H1 (cell line): Measurements from ENCODE around the gene WDR26.

ENCODE experiments used
- CTCF ChIP-seq, 3 experiments: IDR thresholded peaks; 1 replicate in 2 of 3; 2 replicates in 1 of 3; pipeline versions ENCODE4 v1.5.1 to v1.6.1; 2011; ENCODE audit warnings: low read length in 3 of 3, mild to moderate bottlenecking in 3 of 3, inconsistent platforms in 2 of 3, low read depth in 1 of 3, moderate library complexity in 1 of 3; ENCODE audit not compliant: insufficient read depth in 1 of 3; ENCODE audit errors: control extremely low read depth in 1 of 3
- E2F6 ChIP-seq: IDR thresholded peaks from 2 replicates; pipeline ENCODE4 v1.6.1; 2012; ENCODE audit warnings: inconsistent platforms
- EZH2 ChIP-seq: fragments of 200-600 bp; sonication (generic); IDR thresholded peaks from 2 replicates; pipeline ENCODE4 v1.7.1; 2012; ENCODE audit warnings: low read depth, mild to moderate bottlenecking, moderate library complexity, low read length, inconsistent platforms; ENCODE audit not compliant: severe bottlenecking
- GTF2F1 ChIP-seq: IDR thresholded peaks from 2 replicates; pipeline ENCODE4 v1.6.1; 2012; ENCODE audit warnings: low read depth, low read length, improper control_type of control experiment, borderline replicate concordance
- NANOG ChIP-seq: IDR thresholded peaks from 2 replicates; pipeline ENCODE4 v1.6.1; 2011; ENCODE audit warnings: low read length, low read depth, mild to moderate bottlenecking, inconsistent platforms; ENCODE audit not compliant: insufficient read depth, poor library complexity, severe bottlenecking

DNA sequence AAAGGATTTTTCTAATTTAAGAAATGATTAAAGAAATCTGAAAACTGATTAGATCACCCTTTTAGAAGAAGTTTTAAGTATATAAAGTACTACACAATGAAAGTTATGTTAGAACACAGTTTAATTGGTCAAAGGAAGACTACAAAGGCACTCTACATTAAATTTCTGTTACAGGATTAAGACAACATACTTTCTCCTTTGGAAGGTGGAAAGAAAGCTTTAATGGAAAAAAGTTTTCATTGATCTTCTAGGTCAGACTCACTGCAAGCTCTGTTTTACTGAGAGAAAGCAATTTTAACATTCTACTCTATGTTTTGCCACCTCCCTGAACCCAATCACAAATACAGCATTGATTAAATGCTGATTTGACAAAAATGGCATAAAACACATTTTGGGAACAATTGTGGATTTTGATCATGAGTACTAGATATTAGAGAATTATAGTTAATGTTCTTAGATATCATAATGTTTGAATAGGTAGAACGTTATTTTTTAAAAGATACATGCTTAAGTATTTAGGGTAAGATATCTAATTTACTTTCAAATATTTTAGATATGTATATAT, 32.0 kb downstream of the WDR26 start:
- TF ChIP-seq NANOG (no peak), EZH2 (no peak), CTCF (IDR thresholded peaks at IDR 0.05; ENCODE audit: control extremely low read depth in 1 of 3, insufficient read depth in 1 of 3, low read depth in 1 of 3, low read length in 3 of 3) (no peak), E2F6 (no peak), GTF2F1 (no peak)
